GM20431 (cell line): Measurements from ENCODE around the gene TMEM59L.

Experiments
- in situ Hi-C: fragments of 300-500 bp; cut with MseI, MboI; formaldehyde crosslinking; loops from one replicate; pipeline ENCODE4 v1.15.0; 2020; ENCODE audit warnings: low sequenced_read_pairs; ENCODE audit not compliant: unreplicated experiment

The TMEM59L gene

DNA sequence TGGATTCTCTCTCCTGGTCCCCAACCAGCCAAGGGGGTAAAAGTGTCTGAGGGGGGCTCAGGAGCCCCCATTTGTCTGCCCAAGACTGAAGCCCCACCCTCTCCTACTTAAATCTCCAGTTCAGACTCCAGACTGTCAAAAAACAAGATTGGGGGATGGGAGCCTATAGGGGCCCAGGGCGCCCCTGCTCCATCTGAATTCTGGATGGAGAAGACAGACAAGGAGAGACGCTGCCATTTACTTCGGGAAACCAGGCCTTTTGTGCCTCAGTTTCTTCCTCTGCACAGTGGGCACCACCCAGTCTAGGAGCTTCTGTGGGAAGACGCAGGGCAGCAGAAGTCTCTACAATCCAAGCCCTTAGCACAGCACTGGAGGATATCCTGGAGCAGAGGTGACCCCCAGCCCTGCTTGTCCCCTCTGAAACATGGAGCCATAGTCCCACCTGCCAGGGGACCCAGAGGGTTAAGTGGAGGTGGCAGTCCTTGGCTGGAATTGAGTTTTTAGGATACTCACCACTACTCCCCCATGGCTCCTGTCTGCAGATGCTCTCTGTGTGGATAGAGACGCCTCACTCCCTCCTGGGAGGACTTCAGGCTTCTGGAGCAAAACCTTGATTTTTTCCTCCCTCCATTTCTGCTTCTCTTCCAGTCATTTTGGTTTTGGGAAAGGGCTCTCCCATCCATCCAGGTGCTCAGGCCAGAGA lies 4.4 kb upstream of the TMEM59L start:
- in situ Hi-C loops: no loop called here

DNA sequence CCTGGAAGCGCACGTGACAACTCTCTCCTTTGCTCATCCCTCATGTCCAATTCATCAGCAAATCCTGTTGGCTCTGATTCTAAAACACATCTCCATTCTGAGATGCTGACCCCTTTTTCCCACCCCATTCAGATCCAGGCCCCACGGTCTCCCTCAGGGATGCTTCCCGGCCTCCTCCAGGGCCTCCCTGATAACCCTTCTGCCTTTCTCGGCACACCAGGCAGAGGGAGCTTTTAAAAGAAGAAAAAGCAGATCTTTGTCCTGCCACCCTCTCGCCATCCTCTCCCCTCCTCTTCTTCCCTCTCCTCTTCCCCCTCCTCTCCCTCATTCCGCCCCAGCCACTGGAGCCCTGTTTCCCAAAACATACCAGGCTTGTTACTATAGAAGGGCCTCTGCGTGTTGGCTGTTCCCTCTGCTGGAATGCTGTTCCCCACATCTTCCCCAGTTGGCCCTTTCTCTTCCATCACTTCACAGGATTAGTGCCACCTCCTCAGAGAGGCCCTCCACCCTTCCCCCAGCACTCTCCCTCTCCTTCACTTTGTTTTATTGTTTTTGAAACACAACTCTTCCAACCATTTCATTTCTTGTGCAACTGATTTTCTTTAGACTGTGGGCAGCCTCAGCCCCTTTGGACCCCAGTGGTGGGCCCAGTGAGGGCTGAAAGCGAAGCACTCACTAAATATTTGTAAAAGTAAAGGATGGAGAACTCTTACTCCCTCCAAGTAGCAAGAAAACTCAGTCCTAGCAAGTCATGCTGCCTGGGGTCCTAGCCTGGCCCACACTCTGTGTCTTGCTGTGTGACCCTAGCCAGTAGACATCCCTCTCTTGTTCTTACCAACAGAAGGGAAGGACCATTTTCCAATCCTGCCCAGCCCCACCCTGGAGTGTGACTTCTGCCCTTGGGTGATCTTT lies 3.6 kb upstream of the TMEM59L start:
- in situ Hi-C loops: no loop called here

DNA sequence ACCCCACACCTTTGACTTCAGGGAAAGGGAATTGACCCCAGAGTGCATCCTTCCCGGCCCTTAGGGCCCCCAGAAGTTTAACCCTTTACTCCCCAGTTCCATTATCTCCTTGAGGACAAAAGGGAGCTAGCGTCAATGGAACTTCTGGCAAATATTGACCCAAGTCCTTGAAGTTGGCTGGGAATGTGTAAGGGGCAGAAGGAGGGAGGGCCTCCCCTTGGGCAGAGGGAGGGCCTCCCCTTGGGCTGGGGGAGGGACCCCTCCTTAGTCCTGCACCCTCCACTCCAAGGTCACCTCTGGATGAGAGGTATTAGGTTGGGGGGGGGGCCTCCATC lies 3.0 kb upstream of the TMEM59L start:
- in situ Hi-C loops: no loop called here

DNA sequence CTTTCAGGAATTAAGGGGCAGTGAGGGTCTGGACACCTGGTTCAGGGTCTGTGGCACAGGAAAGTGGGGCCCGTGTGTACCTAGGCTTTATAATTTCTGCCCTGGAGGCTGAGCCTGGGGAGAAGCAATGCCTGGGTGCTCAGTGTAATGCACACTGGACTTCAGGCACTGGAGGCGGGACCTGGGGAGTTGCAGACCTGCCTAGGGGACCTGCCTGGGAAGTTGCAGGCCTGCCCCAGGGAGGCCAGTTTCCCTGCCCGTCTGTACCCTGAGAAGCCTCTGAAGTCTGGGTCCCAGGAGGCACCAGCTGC lies 2.5 kb upstream of the TMEM59L start:
- in situ Hi-C loops: no loop called here

DNA sequence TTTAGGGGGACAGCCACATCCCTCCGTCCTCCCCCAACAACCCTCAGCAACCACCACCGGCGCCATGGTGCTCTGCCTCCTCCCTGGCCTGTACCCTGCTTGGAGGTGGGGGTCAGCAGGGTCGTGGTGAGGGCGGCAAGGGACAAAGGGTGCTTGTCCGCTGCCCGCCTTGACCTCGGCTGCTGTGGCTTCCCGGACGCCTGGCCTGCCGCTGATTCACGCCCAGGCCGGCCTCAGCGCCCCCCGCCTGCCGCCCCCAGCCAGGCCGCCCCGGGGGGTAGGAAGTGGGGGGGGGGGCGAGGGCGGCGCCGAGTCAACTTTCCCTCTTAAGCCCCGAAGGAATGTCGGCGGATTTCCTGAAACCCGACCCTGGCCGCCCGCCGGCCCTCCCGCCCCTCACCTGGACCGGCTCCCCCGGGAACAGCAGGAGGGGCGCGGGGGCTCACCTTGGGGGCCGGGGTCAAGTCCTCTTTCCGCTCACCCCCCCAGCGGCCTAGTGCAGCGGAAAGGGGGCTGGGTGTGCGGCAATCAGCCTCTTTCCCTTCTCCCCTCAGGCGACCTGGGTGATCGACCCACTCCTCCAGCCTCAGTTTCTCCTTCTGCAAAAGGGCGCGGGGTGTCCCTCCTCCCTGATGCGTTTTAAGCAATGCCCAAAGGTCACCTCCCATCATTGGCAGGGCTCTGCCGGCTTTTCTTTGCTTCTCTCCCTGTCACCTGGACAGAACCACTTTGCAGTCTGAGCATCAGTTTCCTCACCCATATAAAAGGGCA lies 1.9 kb upstream of the TMEM59L start:
- in situ Hi-C loops: no loop called here

DNA sequence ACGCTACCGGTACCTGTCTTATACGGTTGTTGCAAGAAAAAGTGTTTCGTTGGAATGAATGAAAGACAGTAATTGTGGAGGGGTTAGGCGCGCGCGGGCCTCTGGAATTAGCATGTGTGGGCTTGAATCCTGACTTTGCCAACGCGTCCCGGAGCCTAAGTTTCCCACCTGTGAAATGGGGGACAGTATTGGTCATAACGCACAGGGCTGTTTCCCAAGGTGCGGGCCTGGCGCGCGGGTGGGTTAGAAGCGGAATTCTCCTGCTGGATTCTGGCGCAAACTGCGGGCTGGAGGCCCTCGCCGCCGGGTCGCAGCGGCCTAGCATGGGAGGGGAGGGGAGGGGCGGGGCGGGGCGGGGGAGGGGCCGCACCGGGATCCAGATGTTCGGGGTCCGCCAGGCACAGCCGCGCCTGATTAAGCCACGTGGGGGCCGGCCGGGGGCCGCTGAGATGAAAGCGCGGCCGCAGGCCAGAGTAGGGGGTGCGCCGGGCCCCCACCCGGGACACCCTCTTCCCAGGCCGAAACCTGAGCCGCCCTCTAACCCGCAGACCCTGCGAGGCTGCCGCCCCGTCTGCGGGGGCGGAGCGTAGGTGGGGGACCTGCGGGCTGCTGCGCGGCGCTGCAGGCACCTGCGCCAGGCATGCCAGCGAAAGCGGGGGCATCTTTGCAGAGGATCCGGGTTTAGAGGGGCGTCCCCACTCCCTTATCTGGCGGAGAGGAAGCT lies 1.2 kb upstream of the TMEM59L start:
- in situ Hi-C loops: no loop called here

DNA sequence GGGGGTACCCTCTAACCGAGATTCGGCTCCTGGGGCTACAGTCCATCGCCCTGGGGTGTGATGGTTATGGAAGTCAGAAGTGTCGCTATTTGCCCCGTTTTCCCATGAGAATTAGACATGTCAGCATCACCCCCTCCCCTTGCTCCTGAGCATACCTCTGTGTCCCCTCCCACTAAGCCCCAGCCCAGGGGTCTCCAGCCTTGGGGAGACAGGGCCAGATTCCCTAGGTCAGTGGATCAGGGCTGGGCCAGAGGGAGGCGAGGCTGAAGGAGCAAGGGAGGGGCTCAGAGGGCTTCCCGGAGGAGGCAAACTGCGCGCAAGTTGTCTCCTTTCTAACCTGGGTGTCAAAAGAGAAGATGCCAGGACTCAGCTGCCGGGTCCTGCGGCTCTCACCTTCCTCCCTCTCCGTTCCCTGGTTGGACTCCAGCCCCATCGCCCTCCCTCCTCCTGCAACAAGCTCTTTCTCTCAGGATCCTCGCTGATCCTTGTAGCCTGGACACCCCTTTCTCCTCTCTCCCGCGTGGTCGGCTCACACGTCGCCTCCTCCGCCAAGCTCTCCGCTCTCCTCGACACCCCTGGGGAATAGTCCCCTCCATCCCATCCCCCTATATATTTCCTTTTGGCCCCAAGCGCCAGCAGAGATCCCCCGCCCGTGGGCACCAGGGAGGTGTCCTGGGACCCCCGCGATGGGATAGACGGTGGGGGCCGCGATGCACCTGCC lies 459 bp upstream of the TMEM59L start:
- in situ Hi-C loops: no loop called here

DNA sequence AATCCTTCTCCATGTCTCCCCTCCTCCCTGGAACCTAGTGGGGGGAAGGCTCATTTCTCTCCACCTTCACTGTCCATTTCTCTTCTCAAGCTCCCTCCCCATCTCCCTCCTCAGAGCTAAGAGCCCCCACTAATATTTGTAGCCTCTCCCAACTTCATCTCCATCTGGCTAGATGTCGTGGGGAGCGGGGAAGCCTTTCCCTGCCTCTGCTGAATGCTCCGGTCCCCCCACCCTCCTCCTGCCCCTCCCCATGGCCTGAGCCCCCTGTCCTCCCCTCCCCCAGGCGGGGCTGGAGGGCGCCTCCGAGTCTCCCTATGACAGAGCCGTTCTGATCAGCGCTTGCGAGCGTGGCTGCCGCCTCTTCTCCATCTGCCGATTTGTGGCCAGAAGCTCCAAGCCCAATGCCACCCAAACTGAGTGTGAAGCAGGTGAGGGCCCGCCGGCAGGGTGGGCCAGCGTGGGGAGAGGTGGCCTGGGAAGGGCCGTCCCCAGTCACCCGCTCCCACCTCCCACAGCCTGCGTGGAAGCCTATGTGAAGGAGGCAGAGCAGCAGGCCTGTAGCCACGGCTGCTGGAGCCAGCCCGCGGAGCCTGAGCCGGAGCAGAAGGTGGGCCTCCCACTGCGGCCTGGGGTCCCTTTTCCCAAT lies 1.0 kb downstream of the TMEM59L start:
- in situ Hi-C loops: no loop called here

DNA sequence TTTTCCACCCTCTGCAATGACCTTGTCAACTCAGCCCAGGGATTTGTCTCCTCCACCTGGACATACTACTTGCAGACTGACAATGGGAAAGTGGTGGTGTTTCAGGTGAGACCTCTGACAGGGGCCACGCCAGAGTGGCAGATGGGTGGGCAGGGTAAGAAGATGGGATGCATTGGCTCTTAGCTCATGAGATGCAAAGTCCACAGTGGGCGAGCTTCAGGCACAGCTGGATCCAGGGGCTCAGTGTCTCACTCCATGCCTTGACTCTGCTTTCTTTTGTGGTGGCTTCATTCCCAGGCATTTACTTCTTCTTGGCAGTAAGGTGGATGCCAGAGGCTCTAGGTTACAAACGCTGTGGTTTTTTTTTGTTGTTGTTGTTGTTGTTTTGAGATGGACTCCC lies 3.4 kb downstream of the TMEM59L start:
- in situ Hi-C loops: no loop called here

DNA sequence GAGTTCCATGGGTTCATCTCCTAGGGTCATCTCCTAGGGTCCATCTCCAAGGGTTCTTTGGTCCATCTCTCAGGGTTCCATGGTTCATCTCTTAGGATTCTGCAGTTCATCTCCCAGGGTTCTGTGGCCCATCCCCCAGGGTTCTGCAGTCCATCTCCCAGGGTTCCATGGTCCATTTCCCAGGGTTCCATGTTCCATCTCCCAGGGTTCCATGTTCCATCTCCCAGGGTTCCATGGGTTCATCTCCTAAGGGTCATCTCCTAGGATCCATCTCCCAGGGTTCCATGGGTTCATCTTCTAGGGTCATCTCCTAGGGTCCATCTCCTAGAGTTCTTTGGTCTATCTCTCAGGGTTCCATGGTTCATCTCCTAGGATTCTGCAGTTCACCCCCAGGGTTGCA lies 4.9 kb downstream of the TMEM59L start:
- in situ Hi-C loops: no loop called here

DNA sequence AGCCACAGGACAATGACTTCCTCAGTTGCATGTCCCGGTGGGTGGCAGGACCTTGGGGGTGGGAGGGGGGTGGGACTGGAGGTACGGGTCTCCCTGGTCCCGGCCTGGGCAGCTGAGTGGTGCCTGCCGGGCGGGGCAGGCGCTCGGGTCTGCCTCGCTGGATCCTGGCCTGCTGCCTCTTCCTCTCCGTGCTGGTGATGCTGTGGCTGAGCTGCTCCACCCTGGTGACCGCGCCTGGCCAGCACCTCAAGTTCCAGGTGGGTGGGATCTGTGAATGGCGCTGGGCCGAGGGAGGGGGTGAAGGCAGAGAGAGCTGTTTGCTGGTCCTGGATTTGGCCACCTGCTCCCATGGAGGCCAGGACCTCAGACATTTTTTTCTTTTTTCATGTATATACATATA lies 5.6 kb downstream of the TMEM59L start:
- in situ Hi-C loops: no loop called here

DNA sequence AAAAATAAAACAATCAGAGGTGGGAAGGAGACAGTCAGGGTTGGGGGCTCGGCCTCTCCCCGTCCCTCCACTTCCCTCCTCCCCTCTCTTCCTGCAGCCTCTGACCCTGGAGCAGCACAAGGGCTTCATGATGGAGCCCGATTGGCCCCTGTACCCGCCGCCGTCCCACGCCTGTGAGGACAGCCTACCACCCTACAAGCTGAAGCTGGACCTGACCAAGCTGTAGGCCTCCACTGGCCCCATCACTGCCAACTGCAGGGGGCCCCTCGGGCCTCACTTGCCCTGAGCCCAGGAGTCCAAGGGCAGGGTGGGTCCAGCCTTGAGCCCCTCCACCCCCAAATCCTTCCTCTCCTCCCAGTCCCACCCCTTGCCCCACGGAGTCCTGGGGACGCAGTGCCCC lies 7.6 kb downstream of the TMEM59L start:
- in situ Hi-C loops: no loop called here

DNA sequence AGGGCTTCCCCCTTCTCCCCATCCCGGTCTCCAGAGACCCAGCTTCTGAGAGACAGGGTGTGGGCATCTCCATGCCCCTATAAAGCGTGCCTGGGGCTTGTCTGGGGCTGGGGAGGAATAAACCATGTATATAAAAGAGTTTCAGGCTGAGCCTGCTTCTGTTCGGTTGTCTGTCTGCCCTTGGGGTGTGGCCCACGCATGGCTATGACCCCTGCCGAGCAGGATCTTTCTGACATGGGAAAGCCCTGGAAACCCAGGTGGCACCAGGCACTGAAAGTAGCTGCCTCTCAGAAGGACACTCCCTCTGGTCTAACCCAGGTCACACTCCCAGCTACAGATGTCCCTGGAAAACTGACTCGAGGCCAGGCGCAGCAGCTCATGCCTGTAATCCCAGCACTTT lies 8.2 kb downstream of the TMEM59L start:
- in situ Hi-C loops: no loop called here

DNA sequence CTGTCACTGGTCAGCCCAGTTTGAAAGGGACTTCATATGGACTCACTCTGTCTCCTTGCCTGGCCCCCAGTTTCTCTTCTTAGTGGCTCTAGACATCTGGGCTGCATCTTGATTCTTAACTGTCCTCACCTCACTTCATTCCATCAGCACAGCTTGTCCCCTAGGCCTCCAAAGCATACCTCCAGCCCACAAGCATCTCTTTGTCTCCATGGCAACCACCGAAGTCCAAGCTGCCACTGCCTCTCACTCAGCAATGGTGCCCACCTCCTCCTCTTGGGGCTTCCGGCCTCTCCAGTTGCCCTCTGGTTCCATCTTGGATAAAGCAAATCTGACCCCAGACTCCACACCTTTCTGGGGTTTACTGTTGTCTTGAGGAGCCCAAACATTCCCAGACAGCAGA lies 14.2 kb downstream of the TMEM59L start:
- in situ Hi-C loops: no loop called here

DNA sequence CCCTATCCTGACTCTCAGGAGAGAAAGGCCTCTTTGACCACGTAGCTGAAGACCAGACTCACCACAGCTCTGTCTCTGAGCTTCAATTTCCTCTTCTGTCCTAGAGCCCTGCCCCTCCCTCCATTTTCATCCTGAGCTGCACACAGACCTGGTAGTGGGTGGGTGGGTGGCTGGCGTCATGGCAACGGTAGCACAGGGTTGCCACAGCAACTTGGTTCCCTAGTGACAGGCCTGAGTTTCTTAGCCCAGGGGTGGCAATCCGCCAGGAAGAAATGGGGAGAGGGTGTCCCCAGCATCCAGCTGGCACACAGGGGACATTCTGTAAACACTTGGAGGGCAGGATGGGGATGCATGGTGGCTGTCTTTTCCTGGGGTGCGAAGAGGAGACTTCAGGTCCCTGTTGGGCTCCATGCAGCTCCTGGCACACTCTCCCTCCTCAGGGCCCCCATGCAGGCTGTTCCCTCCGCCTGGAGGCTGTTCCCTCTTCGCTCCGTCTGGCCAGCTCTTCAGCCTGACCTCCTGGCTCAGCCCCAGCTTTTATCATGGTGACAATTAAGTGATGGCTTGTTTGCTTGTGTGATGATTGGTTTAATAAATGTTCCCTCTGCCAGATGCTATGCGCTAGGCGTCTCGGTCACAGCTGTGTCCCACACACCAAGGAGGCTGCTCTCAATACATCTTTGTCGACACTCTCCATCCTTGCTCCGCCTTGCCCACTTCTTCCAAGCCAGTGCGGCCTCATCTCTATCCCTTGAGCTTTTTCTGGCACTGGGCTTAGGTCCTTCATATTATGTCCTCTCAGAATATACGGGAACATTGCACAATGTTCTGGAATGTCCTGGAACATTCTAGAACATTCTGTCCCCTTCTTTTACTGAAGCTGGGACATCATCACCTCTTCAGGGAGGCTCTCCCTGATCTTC lies 16.8 kb downstream of the TMEM59L start:
- in situ Hi-C loops: no loop called here

DNA sequence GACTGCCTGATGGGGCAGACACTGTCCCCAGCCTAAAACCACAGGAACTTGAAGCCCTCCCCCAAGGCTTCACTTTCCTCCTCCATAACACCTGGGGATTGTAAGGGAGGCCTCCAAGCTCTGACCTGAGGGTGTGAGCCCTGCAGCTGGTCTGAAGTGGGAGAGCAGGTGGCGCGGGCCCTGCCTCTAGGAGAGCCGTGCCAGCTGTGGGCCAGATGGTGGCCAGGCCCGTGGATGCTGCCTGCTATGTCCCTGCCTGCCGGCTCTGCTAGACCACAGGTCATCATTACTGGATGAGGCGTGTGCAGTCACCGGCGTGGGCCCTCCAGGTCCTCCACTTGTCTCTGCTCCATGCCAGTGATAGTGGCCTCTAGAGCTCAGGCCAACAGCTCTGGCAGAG lies 20.7 kb downstream of the TMEM59L start:
- in situ Hi-C loops: no loop called here

DNA sequence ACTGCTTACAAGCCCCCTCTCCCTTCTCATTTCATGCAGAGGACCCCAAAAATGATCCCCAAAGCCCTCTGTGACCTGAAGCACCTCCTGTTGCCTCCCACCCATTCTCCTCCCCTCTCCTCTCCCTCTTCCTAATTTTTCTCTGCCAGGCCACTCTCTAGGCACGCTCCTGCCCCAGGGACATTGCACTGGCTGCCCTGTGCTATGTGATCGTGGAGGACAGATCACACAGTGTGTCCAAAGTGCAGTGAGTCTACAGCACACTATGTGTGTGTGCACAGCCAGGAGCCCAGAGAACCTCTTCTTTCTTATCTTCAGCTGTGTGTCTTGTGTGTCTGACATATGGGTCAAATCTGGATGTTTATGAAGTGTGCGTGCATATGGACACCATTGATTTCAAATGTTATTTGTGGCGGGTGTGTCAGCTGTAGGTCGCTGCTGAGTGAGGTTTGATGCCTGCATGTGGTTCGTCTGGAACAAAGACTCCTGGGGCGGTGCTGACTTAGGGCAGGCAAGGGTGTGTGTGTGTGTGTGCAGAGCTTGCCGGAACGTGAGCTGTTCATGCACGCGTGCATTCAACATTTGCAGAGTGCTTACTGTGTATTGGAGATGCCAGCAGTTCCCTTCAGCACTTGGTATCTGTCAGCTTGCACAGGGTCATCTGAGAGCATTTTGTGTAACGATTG lies 22.1 kb downstream of the TMEM59L start:
- in situ Hi-C loops: no loop called here

DNA sequence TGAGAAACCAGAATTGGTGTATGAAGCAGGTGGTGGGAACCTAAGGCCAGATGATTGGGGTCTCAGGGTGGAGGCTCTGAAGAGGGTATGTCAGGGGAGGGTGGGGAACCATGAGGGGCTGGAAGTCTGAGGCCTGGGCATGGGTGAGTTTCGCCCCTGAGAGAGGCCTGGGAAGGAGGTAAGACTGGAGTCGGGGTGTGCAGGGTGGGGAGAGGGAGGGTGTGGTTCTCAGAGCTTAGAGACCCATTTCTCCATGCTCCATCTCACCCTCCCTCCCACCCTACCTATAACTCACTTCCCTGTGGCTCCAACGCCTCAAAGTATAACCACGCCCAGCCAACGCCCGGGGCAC lies 23.1 kb downstream of the TMEM59L start:
- in situ Hi-C loops: no loop called here
